GM23248 (cell line): Measurements from ENCODE around the gene STIL.

Source experiments
- EZH2 ChIP-seq: fragments of 200-600 bp; sonication (generic); IDR thresholded peaks from 2 replicates; pipeline ENCODE4 v1.6.1; 2018; ENCODE audit warnings: antibody characterized with exemption, mild to moderate bottlenecking; ENCODE audit not compliant: insufficient read depth, poor library complexity, severe bottlenecking
- EZH2phosphoT487 ChIP-seq: fragments of 200-600 bp; sonication (generic); IDR thresholded peaks from 2 replicates; pipeline ENCODE4 v1.6.1; 2018; ENCODE audit warnings: antibody characterized with exemption, moderate library complexity, mild to moderate bottlenecking, low read depth; ENCODE audit not compliant: insufficient read depth

- TF ChIP-seq EZH2, result no peak
- TF ChIP-seq EZH2phosphoT487, result no peak
Measured at GRCh38 chr1:47213230-47213963, 100.5 kb downstream of the STIL start.
